Endothelial cell of umbilical vein (primary cell): Measurements from ENCODE around the gene OR10X1. TPM values are rescaled to one million over a fixed set of nuclear protein-coding genes. Genes with fewer than 3 reads are reported as not detected.

Source experiments
- BruUV-seq: library from RNA; stranded (reverse); fragments of 400-500 nt; replicated peaks from 2 replicates; lab custom pipeline; 2021; lab: Mats Ljungman, UMichigan
- CTCF ChIA-PET: fragments of 300-600, 350-600 bp; sonication (Branson Sonifier 250); formaldehyde crosslinking; loops from one replicate; lab custom pipeline; 2021; ENCODE audit warnings: antibody characterized with exemption, inconsistent platforms; lab: Charles Lee
- POLR2A ChIA-PET: fragments of 300-600, 350-600 bp; sonication (Branson Sonifier 250); formaldehyde crosslinking; loops from one replicate; lab custom pipeline; 2021; ENCODE audit warnings: antibody characterized with exemption, inconsistent platforms; lab: Charles Lee
- DNase-seq: peaks from one replicate; pipeline ENCODE4 v3.0.0-alpha.2; 2011; ENCODE audit warnings: low read depth, low spot score
- FAIRE-seq: peaks from 2 replicates; lab custom pipeline; 2011; peaks lifted over from hg19 to GRCh38; lab: Jason Lieb, UNC
- H2AFZ ChIP-seq: 2 replicates; pipeline ENCODE4 v1.6.0; 2012; ENCODE audit warnings: low read depth, low read length, control low read depth, inconsistent platforms
- H3K27ac ChIP-seq: 2 replicates; pipeline ENCODE4 v1.5.1; 2011; ENCODE audit warnings: low read depth, mild to moderate bottlenecking, control low read depth, low read length, moderate library complexity; ENCODE audit not compliant: insufficient read depth
- H3K27me3 ChIP-seq, 2 experiments: 2 replicates each; pipeline versions ENCODE4 v1.6.0 to v1.6.1; 2011; ENCODE audit warnings: low read length in 2 of 2, mixed read lengths in 1 of 2; ENCODE audit not compliant: control insufficient read depth in 2 of 2, insufficient read depth in 2 of 2
- H3K36me3 ChIP-seq, 2 experiments: 2 replicates in 1 of 2; 3 replicates in 1 of 2; pipeline ENCODE4 v1.5.1; 2011; ENCODE audit warnings: low read length in 2 of 2, mild to moderate bottlenecking in 1 of 2, moderate library complexity in 1 of 2; ENCODE audit not compliant: control insufficient read depth in 2 of 2, insufficient read depth in 2 of 2; ENCODE audit errors: extremely low read depth in 1 of 2
- H3K4me1 ChIP-seq: 3 replicates; pipeline ENCODE4 v1.5.1; 2011; ENCODE audit warnings: mild to moderate bottlenecking, low read length; ENCODE audit not compliant: control insufficient read depth, insufficient read depth; ENCODE audit errors: extremely low read depth
- H3K4me2 ChIP-seq: 2 replicates; pipeline ENCODE4 v1.6.1; 2011; ENCODE audit warnings: low read length, control low read depth, mixed read lengths; ENCODE audit not compliant: insufficient read depth
- H3K4me3 ChIP-seq, 3 experiments: fragments of 200-600 bp in 1 of 3; sonication (generic), shearing (Covaris generic) in 1 of 3; replicated peaks in 1 of 3; 2 replicates each; pipeline ENCODE4 v1.5.1; 2011 to 2016; ENCODE audit warnings: control low read depth in 3 of 3, low read length in 3 of 3, mild to moderate bottlenecking in 2 of 3, inconsistent platforms in 1 of 3, low read depth in 1 of 3, moderate library complexity in 1 of 3; ENCODE audit not compliant: insufficient read depth in 1 of 3
- H3K79me2 ChIP-seq: 2 replicates; pipeline ENCODE4 v1.6.0; 2012; ENCODE audit warnings: low read length, inconsistent platforms; ENCODE audit not compliant: control insufficient read depth, insufficient read depth
- H3K9ac ChIP-seq: replicated peaks from 2 replicates; pipeline ENCODE3; 2011; ENCODE audit warnings: low read length, control low read depth; ENCODE audit not compliant: insufficient read depth; ENCODE audit errors: extremely low read depth
- H3K9me1 ChIP-seq: replicated peaks from 3 replicates; pipeline ENCODE4 v1.6.0; 2011; ENCODE audit warnings: mild to moderate bottlenecking, low read length; ENCODE audit not compliant: control insufficient read depth, insufficient read depth; ENCODE audit errors: extremely low read depth
- H3K9me3 ChIP-seq: replicated peaks from 2 replicates; pipeline ENCODE4 v1.5.1; 2012; ENCODE audit warnings: low read length, inconsistent platforms; ENCODE audit not compliant: control insufficient read depth, insufficient read depth
- H4K20me1 ChIP-seq: replicated peaks from 2 replicates; pipeline ENCODE3; 2011; ENCODE audit warnings: mild to moderate bottlenecking, low read length; ENCODE audit not compliant: control insufficient read depth, insufficient read depth; ENCODE audit errors: extremely low read depth
- EZH2 ChIP-seq: IDR thresholded peaks from 2 replicates; pipeline ENCODE4 v1.6.1; 2012; ENCODE audit warnings: borderline replicate concordance, low read depth, mild to moderate bottlenecking, moderate library complexity, low read length, inconsistent platforms; ENCODE audit not compliant: severe bottlenecking
- FOS ChIP-seq: IDR thresholded peaks from 2 replicates; pipeline ENCODE4 v1.6.1; 2011; ENCODE audit warnings: mild to moderate bottlenecking, low read length, moderate library complexity, borderline replicate concordance; ENCODE audit not compliant: insufficient read depth
- GATA2 ChIP-seq: IDR thresholded peaks from 2 replicates; pipeline ENCODE4 v1.7.0; 2011; ENCODE audit warnings: low read depth, mild to moderate bottlenecking, moderate library complexity, mixed read lengths, low read length; ENCODE audit not compliant: insufficient read length, insufficient read depth
- JUN ChIP-seq: IDR thresholded peaks from 2 replicates; pipeline ENCODE4 v1.6.1; 2011; ENCODE audit warnings: borderline replicate concordance, low read depth; ENCODE audit not compliant: insufficient read length, insufficient read depth
- MYC ChIP-seq: IDR thresholded peaks from one replicate; pipeline ENCODE4 v1.6.1; 2011; ENCODE audit warnings: mild to moderate bottlenecking, low read depth, low read length
- POLR2A ChIP-seq: IDR thresholded peaks from 2 replicates; pipeline ENCODE4 v1.6.1; 2012; ENCODE audit warnings: low read depth, mild to moderate bottlenecking, control low read depth, low read length
- POLR2AphosphoS5 ChIP-seq: IDR thresholded peaks from 2 replicates; pipeline ENCODE4 v1.6.1; 2012; ENCODE audit warnings: low read depth, mild to moderate bottlenecking, control low read depth, low read length, moderate library complexity; ENCODE audit not compliant: insufficient read depth
- dilution Hi-C: fragments of 300-500 bp; cut with MboI; formaldehyde crosslinking; loops from one replicate; pipeline ENCODE4 v1.15.0; 2019; ENCODE audit warnings: low sequenced_read_pairs; ENCODE audit not compliant: extremely low pct_ligation_motif_present
- intact Hi-C: fragments of 100-400 bp; cut with micrococcal nuclease; formaldehyde crosslinking; loops from one replicate; pipeline ENCODE4 v1.10.0; 2022
- polyA plus RNA-seq, 4 experiments: library from polyadenylated mRNA; depleted of rRNA in 3 of 4; stranded (reverse) in 3 of 4; unstranded in 1 of 4; fragments of >200 nt; gene quantifications; 2 replicates each; pipeline versions ENCODE4 v1.2.1 to v1.2.3, GENCODE V29; 2011 to 2012; ENCODE audit warnings: missing spikeins in 1 of 4
- total RNA-seq: library from RNA; stranded (reverse); gene quantifications from 2 replicates; pipeline ENCODE4 v1.2.3, GENCODE V29; 2021
- TF ChIP-seq, protein P1 (sequence below), 2 donors: IDR thresholded peaks; 1 replicate in 1 of 2; 2 replicates in 1 of 2; pipeline ENCODE4 v1.5.1; 2011; ENCODE audit warnings: low read length in 2 of 2, mild to moderate bottlenecking in 2 of 2, moderate library complexity in 2 of 2, control low read depth in 1 of 2, inconsistent platforms in 1 of 2, low read depth in 1 of 2; ENCODE audit not compliant: insufficient read depth in 1 of 2; ENCODE audit errors: extremely low read depth in 1 of 2
- TF ChIP-seq, protein P2 (sequence below): IDR thresholded peaks from 2 replicates; pipeline ENCODE4 v1.6.1; 2011; ENCODE audit not compliant: insufficient read depth, insufficient read length

OR10X1 gene
- total and polyA plus RNA-seq, 2 donors (not counting 3 experiments of a cell fraction or from before 2014, with no cell fraction given) = not detected

DNA sequence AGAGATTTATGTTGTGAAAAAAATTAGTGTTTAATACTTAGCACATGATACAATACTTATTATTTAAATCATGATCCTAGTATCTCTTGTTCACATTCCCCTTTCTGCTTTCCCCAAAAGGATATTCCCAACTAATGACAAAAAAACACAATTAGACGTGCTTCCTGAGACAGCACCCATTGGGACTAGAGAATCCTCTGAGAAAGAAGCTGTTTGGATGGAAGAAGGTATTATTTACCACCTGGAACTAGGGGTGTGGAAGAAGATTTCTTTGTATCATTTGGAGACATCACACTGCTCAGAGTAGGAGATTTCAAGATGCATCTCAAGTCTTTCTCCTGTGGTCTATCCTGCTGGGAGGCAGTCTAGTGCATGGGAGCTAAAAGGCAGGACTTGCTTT, 25.3 kb upstream of the OR10X1 start, which contains the start of gene OR10Z1:
Gene OR10Z1 (plus strand): TSS at position 301 of the 400 bp plus-strand sequence. CDS start 1,171 bp downstream, outside the sequence.
- Histone ChIP-seq H3K4me2 (no peak within 1 kb of the TSS), H3K4me1 (no peaks in the 10 kb centered on the region), H3K9ac (no peak within 1 kb of the TSS), H3K27me3 (no peaks in the 10 kb centered on the region), H3K79me2 (no peaks in the 10 kb centered on the region), H3K36me3 (no peaks in the 10 kb centered on the region), H3K9me1 (no peaks in the 10 kb centered on the region), H3K4me3 (no peak within 1 kb of the TSS), H3K9me3 (no peaks in the 10 kb centered on the region), H4K20me1 (no peaks in the 10 kb centered on the region), H2AFZ (no peak within 1 kb of the TSS), H3K27ac (no peak within 1 kb of the TSS)
- intact Hi-C loops = no loop called here
- FAIRE-seq (no peak), DNase-seq (no peak)
- dilution Hi-C loops = no loop called here
- ChIA-PET CTCF (no interaction called here), POLR2A (no interaction called here)
- no peak for TF ChIP-seq MYC
- TF ChIP-seq POLR2A = no peak
- no peak for TF ChIP-seq JUN
- TF ChIP-seq POLR2AphosphoS5 = no peak
- TF ChIP-seq, protein P1, sequence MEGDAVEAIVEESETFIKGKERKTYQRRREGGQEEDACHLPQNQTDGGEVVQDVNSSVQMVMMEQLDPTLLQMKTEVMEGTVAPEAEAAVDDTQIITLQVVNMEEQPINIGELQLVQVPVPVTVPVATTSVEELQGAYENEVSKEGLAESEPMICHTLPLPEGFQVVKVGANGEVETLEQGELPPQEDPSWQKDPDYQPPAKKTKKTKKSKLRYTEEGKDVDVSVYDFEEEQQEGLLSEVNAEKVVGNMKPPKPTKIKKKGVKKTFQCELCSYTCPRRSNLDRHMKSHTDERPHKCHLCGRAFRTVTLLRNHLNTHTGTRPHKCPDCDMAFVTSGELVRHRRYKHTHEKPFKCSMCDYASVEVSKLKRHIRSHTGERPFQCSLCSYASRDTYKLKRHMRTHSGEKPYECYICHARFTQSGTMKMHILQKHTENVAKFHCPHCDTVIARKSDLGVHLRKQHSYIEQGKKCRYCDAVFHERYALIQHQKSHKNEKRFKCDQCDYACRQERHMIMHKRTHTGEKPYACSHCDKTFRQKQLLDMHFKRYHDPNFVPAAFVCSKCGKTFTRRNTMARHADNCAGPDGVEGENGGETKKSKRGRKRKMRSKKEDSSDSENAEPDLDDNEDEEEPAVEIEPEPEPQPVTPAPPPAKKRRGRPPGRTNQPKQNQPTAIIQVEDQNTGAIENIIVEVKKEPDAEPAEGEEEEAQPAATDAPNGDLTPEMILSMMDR (IDR thresholded peaks at IDR 0.05; ENCODE audit: extremely low read depth in 1 of 2, insufficient read depth in 1 of 2, low read depth in 1 of 2, low read length in 2 of 2) = no peak
- no peak for TF ChIP-seq GATA2
- TF ChIP-seq EZH2 = no peak
- TF ChIP-seq, protein P2, sequence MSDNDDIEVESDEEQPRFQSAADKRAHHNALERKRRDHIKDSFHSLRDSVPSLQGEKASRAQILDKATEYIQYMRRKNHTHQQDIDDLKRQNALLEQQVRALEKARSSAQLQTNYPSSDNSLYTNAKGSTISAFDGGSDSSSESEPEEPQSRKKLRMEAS = no peak
- TF ChIP-seq FOS = no peak
- BruUV-seq = no TSS peak
